ENCODE measurements around the gene SEC61B.

SEC61B gene

DNA sequence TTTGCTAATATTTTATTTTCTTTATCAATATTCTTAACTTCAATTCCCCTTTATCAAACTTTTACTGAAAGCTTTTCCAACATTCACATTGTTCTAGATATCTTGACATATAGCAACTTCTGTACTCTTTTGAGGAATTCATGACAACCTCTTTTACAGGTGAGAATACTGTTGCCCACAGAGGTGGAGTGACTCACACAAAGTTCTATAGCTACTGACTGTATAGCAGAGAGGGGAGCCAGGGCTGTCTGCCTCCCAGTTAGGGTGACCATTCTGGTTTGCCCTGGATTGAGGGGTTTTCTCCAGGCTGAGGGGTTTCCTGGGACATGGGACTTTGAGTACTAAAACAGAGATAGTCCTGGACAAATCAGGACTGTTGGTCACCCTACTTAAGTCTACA is 16.2 kb downstream of the SEC61B start:
- no peak for DNase-seq

DNA sequence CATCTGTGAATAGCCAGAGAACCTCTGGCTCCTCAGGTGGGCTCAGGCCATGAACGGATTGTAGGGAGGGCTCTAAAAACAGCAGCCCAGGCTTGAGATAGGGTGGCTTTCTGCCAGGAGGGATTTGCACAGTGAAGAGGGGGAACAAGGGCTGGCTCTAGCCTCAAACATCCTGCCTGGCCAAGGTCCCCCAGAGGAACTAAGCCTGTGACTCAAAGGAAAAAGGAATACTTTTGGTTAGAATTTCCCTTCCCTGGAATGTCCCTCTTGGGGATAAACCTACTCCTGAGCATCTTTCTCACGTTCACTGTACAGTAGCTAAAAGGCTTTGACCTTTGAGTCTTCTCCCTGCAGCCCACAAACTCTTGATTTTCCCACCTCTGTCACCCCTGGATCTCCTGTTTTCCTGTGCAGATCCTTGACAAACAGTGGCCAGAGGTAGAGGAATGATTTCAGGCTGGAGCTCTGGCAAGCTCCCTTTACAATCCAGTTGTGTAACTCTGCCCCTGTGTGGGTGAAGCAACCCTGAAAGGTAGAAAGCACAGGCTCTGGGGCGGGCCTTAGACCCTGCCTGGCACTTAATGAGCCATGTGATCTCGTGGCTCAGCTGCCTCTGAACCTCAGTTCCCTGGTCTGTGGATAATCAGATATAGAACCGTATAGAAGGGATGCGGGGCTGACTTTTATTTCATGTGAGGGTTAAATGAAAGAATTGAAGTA is 17.4 kb downstream of the SEC61B start:
- no peak for DNase-seq

DNA sequence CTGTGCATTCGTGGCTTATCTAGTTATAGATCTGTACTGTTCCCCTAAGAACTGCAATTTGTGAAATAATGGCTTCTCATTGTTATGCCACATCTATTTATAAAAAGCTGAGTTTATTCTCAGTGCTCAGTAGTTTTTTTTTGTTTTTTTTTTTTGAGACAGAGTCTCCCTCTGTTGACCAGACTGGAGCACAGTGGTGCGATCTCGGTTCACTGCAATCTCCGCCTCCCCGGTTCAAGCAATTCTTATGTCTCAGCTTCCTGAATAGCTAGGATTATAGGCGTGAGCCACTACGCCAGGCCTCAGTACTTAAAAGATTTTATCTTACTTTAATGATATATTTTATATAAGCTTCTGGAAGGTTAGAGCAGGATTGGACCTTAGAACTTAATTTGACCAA is 19.0 kb downstream of the SEC61B start:
- no peak for DNase-seq

DNA sequence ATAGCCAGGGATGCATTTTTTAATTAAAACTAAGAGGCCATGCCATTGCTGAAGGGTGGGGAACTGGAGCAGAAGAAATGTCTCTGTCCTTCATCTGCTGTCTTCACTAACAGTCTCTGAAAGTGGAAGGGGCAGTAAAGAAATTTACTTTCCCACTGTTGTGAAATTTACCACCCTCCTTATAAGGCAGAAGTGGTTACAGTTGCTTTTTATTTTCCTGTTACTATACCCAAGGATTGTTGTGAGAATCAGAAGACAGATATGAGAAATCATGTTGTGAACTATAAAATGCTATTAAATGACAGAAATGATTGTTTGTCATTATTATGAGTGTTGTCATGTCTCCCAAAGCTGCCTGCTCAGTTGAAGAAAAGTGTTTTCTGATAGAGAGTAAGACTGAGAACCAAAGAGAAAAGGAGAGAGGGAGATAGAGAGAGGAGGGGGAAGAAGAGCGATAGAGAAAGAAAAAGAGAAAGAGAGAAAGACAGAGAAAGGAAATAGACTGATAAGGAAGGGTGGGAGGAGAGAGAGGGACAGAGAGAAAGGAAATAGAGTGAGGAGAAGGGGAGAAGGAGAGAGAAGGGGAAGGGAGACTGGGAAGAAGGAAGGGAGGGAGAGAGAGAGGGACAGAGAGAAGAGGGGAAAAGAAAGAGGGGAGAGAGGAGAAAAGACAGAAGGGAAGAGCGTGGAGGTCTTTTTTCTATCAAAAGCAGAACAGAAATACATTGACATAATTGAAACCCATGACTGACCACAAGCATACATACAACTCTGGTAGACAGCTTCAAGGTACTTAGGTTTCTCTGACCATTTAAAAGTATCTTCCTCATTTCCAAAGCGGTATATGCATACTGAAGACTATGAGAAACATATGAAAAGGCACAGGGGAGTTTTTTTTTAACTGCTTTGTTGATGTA is 22.5 kb downstream of the SEC61B start:
- DNase-seq, result peak; percentile 34

DNA sequence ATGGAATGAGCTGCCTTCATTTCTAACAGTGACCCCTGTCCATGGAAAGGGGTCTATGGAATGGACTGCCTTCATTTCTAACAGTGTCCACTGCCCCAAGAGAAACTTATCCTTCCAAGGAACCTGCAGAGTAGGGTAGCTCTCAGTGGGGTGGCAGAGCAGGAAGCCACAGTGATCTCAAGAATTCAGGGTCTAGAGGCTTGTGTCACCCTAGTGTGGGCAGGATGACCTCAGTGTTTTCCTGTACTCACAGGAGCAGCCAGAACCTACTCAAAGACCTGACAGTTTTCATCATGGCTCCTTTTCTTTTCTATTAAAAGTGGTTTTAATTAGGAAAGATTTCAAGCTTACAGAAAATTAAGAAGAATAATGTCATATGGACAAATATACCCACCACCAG is 27.5 kb downstream of the SEC61B start:
- DNase-seq, result no peak

DNA sequence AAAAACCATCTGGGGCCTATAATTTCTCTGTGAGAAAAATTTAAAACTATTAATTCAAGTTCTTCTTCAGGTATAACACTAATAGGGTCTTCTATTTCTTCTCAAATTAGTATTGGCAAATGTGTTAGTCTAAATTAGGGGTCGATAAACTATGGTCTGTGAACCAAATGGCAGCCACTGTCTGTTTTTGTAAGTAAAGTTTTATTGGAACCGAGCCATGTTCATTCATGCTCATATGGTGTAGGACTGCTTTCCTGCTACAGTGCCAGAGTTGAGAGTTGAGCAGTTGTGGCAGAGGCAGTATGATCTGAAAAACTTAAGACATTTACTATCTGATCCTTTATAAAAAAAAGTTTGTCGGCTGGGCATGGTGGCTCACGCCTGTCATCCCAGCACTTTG is 29.1 kb downstream of the SEC61B start:
- DNase-seq, result no peak

DNA sequence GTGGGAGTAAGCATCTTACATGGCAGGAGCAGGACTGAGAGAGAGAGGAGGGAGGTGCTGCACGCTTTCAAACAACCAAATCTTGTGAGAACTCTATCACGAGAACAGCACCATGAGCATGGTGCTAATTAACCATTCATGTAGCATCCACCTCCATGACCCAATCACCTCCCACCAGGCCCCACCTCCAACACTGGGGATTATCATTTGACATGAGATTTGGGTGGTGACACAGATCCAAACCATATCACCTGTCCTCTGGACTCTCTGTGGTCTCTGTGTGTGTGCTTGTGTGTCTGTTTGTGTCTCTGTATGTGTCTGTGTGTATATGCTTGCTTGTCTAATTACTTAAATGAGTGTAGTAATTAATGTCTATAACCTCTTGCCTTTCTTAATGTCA is 31.1 kb downstream of the SEC61B start:
- DNase-seq, result no peak

DNA sequence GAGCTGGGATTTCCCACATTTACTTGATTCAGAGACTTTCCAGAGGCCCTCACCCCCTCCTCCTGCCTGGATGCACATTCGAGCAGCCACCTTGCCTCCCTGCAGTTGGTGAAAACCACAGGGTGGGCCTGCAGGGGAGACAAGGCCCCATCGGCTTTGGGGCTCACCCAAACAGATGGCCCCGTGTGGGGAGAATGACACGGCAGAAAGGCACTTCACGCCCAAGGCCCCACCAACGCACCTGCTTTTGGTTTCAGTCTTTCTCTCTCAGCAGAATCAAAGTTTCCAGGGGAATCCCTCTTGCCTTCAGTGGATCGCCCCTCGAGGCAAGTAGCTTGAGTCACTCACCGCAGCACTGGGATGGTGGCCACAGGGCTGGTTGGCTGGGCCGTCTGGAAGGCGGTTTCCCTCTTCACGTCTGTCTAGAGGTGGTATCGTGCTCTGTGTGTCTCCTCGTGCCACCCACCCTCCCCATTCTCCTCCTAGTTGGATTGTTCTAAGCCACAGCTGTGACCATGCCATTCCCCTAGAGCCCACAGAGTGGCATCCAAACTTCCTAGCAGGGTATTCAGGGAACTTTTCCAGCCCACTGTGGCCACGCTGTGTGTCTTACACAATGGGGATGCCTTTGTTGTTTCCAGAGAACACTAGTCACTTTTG is 31.8 kb downstream of the SEC61B start:
- no peak for DNase-seq

DNA sequence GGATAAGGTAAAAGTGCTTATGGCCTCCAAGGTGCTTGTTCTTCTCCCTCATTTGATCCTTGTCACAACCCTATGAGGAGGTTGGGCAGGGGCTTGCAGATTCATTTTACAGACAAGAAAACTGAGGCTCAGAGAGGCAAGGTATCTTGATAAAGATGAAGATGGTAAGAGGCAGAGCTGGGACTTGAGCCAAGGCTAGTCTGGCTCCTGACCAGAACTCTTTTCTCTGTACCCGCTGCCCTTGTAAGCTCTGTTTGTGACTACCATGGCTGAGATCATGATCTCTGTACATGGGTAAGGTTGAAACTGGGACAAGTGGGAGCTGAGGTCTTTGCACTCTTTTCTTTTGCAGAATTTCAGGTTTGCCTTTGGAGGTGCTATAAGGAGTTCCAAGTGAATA is 33.6 kb downstream of the SEC61B start:
- no peak for DNase-seq

DNA sequence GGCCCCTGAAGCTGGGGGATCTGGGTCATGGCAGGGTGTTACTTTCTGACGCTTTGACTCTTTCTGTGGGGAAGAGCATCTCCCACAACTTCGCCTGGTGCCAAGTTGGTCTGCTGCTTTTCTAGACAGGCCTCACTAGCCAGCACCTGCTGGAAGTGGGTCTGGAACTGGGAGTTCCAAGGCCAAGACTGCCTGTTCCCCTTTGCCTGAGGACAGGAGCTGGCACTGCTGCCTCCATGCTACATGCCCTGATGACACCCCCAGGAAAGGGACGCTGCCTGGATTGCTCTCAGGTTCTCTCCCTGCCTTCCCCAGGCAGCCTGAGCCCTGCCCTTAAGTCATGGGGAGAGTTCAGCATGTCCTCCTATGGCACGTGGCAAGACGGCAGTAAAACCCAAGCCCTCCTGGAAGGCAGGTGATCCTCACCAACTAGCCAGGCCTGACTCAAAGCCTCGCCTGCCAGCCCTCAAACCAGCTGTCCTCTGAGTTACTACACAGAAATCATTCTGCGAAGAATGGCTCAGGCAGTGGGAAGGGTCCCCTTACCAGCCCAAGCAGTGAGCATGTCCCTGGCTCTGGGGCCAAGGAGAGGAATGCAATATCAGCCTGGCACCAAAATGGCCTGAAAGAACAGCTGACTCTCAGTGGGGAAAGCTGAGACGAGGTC is 35.8 kb downstream of the SEC61B start:
- DNase-seq, result no peak

DNA sequence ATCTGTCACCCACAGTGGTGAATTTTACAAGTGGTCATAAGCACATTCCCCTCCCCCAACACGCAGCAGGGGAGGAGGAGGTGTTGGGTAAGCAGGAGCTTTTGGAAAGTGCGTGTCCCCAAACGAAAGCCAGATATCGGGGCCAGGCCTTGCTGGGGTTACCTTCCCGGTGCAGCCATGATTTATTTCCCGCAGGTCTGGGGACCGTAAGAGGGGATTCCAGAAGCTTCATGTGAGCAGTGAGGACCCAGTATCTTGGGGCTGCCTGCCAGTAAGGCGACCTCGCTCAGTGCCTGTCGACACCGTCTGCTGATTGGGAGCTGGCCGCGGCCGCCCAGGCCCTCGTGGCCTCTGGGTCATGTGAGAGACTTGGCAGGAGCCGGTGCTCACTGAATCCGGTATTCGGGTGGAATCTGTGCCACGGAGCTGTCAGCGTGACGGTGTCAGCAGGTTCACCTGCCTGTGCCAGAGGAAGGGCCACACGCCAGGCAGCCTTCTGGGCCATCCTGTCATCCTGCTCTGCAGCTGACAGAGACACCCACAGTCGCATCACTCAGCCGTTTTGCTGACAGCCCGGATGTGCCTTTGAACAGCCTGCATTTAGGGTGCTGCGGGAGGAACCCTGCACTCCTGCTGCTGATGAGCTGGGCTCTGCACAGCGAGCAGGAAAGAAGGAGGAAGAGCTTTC is 37.3 kb downstream of the SEC61B start:
- no peak for DNase-seq

DNA sequence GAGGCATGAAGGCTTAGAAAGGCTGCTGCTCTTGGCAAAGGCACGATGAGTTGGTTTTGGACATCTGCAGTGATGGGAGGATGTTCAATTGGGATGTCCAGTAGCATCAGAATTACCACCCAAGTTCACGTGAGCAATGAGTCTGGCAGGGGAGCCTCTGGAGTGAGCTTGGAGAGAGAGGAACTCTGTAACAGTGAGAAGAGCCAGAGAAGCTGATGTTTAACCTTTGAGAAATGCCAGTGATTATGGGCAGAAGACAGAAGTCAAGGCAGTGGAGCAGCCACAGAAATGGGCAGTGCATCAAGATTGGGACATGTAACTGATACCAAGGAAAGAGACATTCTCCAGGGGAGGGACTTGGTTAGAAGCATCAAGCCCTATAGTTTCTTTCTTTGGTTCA is 39.8 kb downstream of the SEC61B start:
- DNase-seq, result no peak

DNA sequence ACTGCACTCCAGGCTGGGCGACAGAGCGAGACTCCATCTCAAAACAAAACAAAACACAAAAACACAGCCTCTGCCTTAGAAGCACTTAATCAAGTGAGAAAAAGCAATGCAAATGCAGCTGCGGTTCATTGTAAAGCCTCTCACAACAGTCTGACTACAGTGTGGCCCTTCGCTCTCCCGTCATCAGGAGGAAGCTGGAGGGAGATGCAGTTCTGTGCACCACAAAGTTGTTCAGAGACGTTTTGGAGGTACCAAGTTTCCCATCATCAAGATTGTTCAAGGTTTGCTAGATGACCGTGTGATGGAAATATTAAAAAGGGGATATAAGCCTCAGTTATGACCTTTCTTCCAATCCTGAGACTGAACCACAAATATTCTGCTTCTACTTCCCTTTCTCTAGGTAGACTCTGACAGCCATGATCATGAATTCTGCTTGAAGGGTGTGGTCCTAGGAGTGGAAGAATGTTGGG is 40.9 kb downstream of the SEC61B start:
- no peak for DNase-seq

DNA sequence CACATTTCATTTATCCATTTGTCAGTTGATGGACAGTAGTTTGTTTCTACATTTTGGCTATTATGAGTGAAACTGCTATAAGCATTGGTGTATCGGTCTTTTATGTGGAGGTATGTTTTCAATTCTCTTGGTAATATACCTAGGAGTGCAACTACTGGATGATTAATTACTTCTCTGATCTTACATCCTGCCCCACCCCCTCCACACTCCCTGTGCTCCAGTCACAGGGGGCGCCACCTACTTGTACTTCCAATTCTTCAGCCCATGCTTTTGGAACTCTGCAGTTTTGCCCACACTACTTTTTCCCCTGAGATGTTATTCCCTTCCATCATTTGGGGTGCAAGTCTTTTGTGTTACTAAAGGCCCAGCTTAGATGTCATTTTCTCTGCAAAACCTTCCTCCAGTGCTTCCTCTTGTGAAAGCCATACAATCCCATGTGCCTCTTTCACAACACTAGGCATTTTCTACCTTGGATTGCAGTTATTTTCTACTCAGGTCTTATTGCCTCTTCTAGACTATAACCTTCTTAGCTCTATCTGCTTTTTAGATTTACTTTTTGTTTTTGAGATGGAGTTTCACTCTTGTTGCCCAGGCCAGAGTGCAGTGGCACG is 42.1 kb downstream of the SEC61B start:
- peak; percentile 10 for DNase-seq

DNA sequence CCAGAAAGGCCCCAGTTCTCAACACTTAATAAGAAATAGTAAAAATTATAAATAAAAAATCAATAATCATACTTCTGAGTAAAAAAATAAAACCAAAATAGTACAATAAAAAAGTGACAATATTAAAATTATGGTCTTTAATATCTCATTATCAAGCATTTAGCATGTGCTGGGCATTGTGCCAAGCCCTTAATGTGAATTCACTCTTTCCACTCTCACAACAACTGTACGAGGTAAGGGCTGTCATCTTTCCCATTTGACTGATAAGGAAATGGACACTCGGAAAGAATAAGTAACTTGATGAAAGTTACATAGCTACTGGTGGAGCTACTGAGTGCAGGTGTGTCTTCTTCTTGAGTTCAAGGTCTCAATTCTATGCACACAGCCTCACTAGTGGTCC is 43.6 kb downstream of the SEC61B start:
- no peak for DNase-seq

DNA sequence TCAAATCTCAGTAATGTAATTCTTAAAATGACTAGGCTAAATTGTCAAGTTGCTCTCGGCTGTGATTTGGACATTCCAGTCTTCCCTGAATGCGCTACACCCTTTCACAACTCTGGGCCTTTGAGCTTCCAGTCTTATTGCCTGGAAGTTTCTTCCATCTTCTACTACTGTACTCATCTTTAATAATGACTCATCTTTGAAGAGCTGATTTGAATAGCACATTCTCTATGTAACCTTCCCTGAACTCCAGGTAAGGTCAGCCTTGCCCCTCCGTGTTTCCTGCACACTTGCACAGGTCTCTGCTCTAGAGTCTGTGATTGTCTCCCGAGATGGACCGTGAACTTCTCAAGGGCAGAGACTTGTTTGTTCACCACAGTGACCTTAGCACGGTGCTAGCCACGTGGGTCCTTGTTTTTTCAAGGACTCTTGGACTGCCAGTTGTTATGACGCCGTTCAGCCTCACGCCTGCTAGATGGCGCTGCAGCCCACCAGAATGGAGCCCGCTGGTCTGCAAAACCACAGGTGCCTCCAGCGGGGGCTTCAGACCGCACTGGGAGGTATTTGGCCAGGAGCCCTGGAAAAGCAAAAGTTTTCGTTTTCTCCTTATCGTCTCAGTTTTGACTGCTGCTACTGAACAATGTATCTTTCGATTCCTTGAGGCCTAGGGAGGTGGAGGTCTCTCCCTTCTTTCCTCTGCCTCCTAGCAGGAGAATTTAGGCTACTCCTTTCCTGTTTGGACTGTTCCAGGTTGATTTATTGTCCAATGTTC is 44.4 kb downstream of the SEC61B start:
- peak; percentile 90 for DNase-seq

DNA sequence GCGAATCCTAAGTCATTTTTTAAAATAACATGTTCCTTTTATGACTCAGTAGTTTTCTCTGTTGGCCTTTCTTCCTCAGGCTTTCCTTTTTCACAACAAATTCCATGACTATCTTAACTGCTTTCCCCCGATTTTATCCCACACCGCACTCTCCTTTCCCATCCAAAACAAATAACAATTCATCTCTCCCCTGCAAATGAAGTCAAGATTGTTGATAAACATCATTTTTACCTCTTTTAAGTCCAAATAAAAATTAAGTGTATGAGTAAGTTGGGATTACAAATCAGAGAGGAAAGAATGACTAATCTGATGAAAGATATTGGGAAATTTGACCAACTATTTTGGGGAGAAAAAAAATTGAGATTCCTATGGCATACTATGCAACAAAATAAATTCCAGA is 47.3 kb downstream of the SEC61B start:
- DNase-seq, result no peak

DNA sequence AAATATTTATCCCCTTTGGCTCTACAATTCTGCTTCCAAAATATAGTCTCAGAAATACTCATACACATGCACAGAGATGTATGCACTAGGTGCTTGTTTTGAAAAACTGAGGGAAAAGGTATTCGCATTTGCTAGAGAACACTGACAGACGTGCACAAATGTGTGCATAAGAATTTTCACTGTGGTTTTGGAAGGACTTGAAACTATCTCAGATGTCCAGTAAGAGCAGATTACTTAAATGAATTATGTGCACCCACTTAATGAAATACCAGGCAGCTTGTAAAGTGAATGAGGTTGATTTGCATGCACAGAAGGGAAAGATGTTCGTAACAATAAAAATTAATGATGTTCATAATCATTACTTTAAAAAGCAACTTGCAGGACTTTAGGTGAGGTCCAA is 48.4 kb downstream of the SEC61B start:
- DNase-seq, result no peak

DNA sequence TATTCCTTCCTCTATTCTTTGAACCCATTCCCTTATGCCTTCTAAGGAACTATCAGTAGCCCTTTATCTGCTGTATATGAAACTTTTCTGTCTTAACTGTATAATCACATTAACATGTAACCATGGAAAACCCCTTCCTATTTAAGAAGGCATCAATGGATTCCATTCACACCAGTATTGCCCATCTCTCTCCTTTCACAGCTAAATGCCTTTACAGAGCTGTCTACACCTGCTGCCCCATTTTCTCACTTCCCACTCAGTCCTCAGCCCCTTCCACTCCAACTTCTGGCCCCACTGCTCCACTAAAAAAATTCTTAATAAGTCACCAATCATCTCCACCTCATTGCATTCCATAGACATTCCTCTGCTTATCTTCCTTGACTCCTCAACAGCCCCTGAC is 50.8 kb downstream of the SEC61B start:
- DNase-seq, result no peak

DNA sequence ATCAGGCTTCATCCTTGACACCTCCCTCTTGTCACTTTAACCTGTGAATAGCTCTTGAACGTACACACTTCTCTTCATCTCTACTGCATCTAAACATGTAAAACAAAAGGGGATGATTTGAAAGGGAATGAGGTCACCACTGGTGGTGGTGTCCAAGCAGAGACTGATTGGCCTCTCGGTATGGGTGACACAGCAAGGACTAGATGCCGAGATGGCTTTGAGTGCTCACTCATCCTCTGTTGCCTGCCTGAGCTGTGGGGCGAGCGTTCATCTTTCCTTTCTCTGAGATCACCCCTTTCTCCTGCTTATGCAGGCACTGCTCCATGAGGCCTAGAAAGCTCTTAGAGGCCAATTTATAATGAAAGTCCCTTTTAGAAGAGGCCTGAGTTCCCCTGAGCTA is 51.9 kb downstream of the SEC61B start:
- no peak for DNase-seq

DNA sequence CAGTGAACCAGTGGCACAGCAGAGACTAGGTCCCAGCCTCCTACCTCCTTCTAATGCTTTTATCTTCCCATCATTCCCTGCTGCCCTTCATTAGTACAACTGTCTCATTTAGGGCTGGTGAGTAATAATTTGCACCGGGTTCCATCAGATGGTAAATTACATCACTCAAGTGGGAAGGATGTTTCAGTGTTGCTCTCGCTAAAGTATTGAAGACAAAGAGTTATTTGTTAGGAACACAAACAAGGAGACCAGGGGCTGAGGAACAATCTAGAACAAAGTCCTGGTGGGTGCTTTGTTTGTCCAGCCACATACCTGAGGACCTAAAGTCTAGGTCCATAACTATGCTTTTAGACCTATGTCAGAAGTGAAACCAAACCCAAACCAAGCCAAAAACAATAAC is 52.4 kb downstream of the SEC61B start:
- no peak for DNase-seq

All from OCI-M1 (cell line).